Left ventricle myocardium inferior (tissue), 1 donor: ENCODE data around the gene SRPK2. TPM values are rescaled to one million over a fixed set of nuclear protein-coding genes. Genes with fewer than 3 reads are reported as not detected.

Experiments
- DNase-seq: peaks from one replicate; pipeline ENCODE4 v3.0.0-alpha.2; 2020
- H3K27ac ChIP-seq: fragments of 200-600 bp; replicated peaks from 2 replicates; pipeline ENCODE4 v1.8.0; 2021
- H3K27me3 ChIP-seq: fragments of 200-600 bp; 2 replicates; pipeline ENCODE4 v1.8.0; 2021; ENCODE audit warnings: low read depth
- H3K36me3 ChIP-seq: fragments of 200-600 bp; 2 replicates; pipeline ENCODE4 v1.8.0; 2021
- H3K4me1 ChIP-seq: fragments of 200-600 bp; 2 replicates; pipeline ENCODE4 v1.8.0; 2021
- H3K4me3 ChIP-seq: fragments of 200-600 bp; 2 replicates; pipeline ENCODE4 v1.8.0; 2021; ENCODE audit warnings: mild to moderate bottlenecking, moderate library complexity
- H3K9me3 ChIP-seq: fragments of 200-600 bp; replicated peaks from 2 replicates; pipeline ENCODE4 v1.8.0; 2021
- intact Hi-C: fragments of 100-400 bp; cut with micrococcal nuclease; formaldehyde crosslinking; loops from one replicate; pipeline ENCODE4 v1.11.0; 2022
- total RNA-seq: library from RNA; stranded (reverse); fragmentation: NEBNext Ultra II Directional; extraction: Animal tissue kit (Norgen Biotek cat#: 25700); gene quantifications from one replicate; pipeline ENCODE4 v1.2.1, GENCODE V29; 2021
- TF ChIP-seq, protein P1 (sequence below): fragments of 200-600 bp; IDR thresholded peaks from 2 replicates; pipeline ENCODE4 v1.8.0; 2021; ENCODE audit warnings: antibody characterized with exemption, mild to moderate bottlenecking, borderline replicate concordance
- donor health status: DM: no; HTN: yes; CAD: no; lungs with severe emphysema.

Gene SRPK2
- total RNA-seq, 1 donor from 2014 or later, result 34.3 TPM

DNA sequence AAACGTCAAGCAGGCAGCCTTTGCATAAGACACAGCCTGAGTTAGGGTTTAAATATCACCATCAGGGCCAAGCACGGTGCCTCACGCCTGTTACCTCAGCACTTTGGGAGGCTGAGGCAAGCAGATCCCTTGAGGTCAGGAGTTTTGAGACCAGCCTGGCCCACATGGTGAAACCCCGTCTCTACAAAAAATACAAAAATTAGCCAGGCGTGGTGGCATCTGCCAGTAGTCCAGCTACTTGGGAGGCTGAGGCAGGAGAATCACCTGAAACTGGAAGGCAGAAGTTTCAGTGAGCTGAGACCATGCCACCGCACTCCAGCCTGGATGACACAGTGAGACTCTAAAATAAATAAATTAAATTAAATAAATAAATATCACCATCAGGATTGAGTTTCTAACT lies 33.0 kb downstream of the SRPK2 start:
- no peak for DNase-seq
- Histone ChIP-seq H3K36me3 (no peaks in the 10 kb centered on the region), H3K4me1 (peaks cover 51% of the 10 kb centered on the region), H3K27ac (no peak overlapping the region), H3K9me3 (no peaks in the 10 kb centered on the region), H3K4me3 (no peak overlapping the region), H3K27me3 (no peaks in the 10 kb centered on the region)
- TF ChIP-seq, protein P1, sequence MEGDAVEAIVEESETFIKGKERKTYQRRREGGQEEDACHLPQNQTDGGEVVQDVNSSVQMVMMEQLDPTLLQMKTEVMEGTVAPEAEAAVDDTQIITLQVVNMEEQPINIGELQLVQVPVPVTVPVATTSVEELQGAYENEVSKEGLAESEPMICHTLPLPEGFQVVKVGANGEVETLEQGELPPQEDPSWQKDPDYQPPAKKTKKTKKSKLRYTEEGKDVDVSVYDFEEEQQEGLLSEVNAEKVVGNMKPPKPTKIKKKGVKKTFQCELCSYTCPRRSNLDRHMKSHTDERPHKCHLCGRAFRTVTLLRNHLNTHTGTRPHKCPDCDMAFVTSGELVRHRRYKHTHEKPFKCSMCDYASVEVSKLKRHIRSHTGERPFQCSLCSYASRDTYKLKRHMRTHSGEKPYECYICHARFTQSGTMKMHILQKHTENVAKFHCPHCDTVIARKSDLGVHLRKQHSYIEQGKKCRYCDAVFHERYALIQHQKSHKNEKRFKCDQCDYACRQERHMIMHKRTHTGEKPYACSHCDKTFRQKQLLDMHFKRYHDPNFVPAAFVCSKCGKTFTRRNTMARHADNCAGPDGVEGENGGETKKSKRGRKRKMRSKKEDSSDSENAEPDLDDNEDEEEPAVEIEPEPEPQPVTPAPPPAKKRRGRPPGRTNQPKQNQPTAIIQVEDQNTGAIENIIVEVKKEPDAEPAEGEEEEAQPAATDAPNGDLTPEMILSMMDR, result no peak
- intact Hi-C loops, result no loop called here

DNA sequence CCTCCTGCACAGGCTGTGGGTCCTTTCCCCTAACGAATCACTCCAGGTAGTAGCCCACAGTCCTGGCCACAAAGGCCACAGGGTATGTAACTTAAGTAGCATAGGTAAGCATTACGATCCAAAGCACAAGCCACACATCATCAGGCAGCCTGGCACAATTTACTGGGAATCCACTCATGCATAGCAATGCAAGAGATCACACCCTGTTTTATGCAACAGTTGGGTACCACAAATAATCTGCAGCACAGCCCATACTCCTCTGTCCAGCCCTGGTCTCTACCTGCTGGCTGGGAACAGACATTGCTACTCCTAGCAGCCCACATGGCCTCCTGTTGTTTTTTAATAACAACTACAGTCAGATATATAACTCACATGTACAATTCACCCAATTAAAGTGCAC lies 34.3 kb downstream of the SRPK2 start:
- Histone ChIP-seq H3K4me1 (peaks cover 55% of the 10 kb centered on the region), H3K9me3 (no peaks in the 10 kb centered on the region), H3K36me3 (no peaks in the 10 kb centered on the region), H3K27ac (no peak overlapping the region), H3K27me3 (no peaks in the 10 kb centered on the region), H3K4me3 (no peak overlapping the region)
- intact Hi-C loops, result no loop called here
- TF ChIP-seq, protein P1, result no peak
- DNase-seq, result no peak

DNA sequence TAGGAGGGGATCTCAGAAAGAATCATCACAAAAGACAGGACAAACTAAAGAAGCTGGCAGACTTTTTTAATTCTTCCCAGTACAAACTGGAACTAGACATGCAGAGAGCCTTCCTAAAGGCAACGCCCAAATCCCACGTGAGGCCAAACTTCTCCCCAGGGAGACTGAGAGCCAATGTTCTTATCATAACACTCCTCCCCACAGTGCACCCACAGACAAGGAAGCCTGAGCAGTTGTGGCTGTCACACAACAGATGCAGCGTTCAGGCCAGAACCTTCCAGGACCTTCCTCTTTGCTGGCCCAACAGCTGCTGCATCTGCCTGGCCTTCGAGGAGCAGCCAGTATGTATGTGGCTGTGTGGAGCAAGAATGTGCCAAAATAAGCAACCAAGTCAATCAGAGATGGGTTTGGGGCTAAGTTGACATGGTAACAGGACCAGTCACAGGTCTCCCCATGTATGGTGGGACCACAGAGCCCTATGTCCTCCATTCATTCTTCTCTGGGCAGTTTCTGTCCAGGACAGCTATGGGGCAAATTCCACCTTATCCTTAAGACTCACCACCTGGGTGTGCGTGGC lies 34.9 kb downstream of the SRPK2 start:
- peak; percentile 60 for DNase-seq
- Histone ChIP-seq H3K36me3 (no peaks in the 10 kb centered on the region), H3K4me1 (peaks cover 50% of the 10 kb centered on the region), H3K27ac (peak overlapping the region; percentile 73), H3K27me3 (no peaks in the 10 kb centered on the region), H3K9me3 (no peaks in the 10 kb centered on the region), H3K4me3 (no peak overlapping the region)
- intact Hi-C loops, result no loop called here
- TF ChIP-seq, protein P1, result no peak

DNA sequence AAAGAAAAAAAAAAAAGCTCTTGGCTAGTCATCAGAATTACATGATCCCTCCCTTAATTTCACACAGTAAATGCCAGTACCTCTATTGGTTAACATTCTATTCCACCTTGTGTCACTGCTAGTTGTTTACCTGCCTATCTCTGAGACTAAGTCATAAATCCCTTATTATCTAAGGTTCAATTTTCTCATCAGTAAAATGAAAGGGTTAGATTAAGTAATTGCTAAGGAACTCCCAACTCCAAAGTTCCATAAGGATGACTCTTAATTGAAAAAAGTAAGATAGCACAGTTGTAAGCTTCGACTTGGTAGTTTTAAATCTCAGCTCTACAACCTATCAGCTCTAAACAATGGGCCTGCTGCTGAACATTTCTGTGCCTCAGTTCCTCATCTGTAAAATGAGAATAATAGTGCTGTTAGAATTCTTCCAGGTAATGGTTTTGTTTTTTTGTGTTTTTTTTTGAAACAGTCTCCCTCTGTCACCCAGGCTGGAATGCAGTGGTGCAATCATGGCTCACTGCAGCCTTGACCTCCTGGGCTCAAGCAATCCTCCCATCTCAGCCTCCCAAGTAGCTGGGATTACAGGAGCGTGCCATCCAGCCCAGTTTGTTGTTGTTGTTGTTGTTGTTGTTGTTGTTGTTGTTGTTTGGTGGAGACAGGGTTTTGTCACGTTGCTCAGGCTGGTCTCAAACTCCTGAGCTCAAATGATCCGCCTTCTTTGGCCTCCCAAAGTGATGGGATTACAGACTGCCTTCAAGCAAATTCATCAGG lies 35.6 kb downstream of the SRPK2 start:
- TF ChIP-seq, protein P1, result no peak
- DNase-seq, result no peak
- Histone ChIP-seq H3K4me1 (peaks cover 46% of the 10 kb centered on the region), H3K27ac (peak overlapping the region; percentile 73), H3K9me3 (no peaks in the 10 kb centered on the region), H3K36me3 (no peaks in the 10 kb centered on the region), H3K27me3 (no peaks in the 10 kb centered on the region), H3K4me3 (no peak overlapping the region)
- intact Hi-C loops, result no loop called here

DNA sequence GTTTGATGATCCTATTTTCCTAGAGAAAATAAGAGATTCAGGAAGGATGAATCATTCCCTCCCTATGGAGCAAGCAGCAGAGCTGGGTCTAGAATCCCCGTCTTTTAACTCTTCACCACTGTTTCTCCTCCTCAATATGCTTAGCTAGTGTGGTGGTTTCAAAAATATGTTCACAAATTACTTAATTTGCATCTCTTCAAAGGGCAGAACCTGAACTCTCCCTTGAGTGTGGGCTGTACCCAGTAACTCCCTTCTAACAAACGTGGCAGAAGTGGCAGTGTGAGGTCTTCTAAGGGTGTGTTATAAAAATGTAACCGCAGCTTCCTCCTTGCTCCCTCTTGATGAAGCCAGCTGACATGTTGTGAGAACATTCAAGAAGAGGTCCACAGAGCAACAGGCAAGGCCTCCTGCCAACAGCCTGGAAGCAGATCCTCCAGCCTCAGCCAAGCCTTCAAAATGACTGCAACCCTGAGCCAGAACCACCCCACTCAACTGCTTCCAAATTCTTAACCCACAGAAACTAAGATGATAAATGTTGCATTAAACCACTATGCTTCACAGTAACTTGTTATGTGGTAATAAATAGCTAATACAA lies 36.6 kb downstream of the SRPK2 start:
- intact Hi-C loops, result no loop called here
- H3K9me3 ChIP-seq, result no peaks in the 10 kb centered on the region
- peak overlapping the region; percentile 16 for H3K4me3 ChIP-seq
- no peaks in the 10 kb centered on the region for H3K27me3 ChIP-seq
- DNase-seq, result peak; percentile 80
- peaks cover 46% of the 10 kb centered on the region for H3K4me1 ChIP-seq
- no peaks in the 10 kb centered on the region for H3K36me3 ChIP-seq
- TF ChIP-seq, protein P1, result no peak
- H3K27ac ChIP-seq, result peak overlapping the region; percentile 73
